Stimulated activated CD8-positive, alpha-beta memory T cell treated with anti-CD3 and anti-CD28 coated beads, Interleukin-15, amount 100 ng/mL, for 1 hour (primary cell): ENCODE data around the gene PPM1G.
"Not testable (repeated sequence)": the region's sequence is repeated elsewhere in the genome, so short reads cannot be mapped to it uniquely, and the experiment has no call there.

Source experiments
- DNase-seq: peaks from one replicate; pipeline ENCODE4 v3.0.0-alpha.2; 2020; ENCODE audit warnings: low read depth

The PPM1G gene

DNA sequence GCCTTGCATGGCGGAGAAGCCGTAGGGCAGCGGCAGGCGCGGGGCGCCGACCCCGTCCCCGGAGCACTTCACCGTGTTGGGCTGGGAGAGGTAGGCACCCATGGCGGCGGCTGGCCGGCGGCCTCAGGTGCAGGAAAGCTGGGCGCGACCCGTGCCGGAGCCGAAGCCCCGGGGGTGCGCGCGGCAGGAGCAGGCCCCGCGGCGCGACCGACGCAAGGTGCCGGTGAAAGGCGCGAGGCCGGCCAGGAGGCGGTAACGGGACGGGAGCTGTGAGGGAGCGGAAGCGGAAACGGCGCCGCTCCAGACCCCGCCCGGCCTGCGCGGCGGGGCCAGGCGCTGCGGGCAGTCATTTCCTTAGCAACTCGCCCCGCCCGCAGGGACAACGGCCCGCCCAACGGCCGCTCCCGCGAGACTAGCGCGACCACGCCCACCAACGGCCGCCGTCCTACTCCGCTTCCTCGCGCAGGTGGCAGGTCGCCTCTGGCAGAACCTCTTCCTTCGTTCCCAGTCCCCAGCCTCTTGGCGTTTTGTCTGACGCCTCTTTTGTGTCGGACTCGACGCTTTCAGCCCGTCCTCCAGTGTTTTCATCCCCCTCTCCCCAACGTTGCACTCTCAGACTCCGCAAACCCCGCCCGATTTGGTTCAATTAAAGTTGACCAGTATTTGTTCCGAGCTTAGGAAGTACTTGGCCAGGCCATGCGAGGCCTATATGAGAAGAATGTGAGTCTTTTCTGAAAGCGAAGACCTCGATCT, at the start of gene PPM1G:
Gene PPM1G (minus strand): TSS at position 271 of the 753 bp plus-strand sequence. CDS start 169 bp downstream, at position 102.
- DNase-seq: peak; percentile 95

DNA sequence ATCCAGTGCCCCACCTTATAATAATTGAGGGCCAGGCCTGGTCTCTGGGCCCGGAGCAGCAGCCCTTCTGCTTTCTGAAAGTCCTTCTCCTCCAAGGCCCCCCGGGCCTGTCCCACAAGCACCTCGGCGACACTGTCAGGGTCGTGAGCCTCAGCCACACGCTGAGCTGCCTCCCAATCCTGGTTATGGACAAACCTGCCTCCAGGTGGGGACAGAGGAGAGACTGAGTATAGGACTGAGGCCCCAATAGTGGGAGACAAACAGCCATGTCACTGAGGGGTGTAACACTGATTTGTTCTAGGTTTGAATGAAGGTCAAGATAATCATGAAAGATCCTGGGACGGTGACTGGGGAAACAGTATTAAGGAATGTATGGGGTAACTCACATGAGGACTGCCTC, 44.6 kb upstream of the PPM1G start:
- DNase-seq: no peak

GRCh38 chr2:27451095-27451494, 41.7 kb upstream of the PPM1G start:
- no peak for DNase-seq

DNA sequence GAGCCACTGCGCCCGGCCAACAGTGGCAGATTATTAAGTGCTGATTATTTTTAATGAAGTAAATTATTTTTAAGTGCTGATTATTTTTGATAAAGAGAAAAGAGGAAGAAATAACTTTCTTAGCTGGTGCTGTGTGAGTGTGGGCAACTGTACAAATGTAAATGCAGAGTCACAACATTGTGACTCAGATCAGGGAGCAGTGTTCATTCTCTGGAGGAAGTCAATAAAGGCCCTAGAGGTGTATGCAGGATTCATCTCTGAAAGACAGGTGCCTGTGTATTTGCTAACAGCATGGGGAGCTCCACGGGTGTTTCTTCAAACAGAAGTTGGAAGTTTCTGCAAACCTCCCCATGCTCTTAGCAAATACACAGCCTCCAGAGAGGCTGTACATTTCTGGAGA, 39.0 kb upstream of the PPM1G start:
- DNase-seq: no peak

DNA sequence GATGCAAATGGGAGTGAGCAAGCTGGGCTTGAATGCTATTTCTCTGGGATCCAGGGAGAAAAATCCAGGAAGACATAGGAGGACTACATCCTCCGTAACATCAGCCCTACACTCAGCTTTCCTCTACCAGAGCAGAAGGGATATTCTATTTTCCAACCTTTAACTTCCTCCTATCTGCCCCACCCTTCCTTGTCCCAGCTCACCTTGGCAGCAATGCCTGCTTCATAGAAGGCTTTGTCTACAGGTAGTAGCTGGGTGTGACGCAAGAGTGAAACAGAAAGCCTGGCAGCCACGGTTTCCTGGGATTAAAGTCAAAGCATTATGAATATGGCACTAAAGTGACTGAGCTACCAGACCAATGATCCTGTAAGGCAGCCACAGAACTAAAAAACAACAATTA, 36.7 kb upstream of the PPM1G start:
- no peak for DNase-seq

DNA sequence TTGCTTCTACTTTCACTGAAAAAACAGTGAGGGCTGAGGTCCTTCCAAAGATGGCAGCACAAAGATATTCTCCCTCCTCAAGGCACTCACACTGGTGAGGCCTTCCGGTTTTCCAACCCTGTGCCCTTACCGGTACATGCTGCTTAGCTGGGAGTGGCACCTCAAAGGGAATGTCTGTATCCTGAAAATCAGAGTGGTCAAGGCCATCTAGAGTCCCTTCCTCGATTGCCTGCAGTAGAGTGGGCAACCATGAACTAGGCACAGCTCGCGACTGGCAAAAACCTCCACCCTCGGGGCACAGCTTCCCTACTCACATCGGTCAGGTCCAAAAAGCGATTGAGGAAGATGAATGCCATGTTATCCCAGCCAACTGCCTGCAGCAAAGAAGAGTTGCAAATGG, 36.2 kb upstream of the PPM1G start:
- no peak for DNase-seq

DNA sequence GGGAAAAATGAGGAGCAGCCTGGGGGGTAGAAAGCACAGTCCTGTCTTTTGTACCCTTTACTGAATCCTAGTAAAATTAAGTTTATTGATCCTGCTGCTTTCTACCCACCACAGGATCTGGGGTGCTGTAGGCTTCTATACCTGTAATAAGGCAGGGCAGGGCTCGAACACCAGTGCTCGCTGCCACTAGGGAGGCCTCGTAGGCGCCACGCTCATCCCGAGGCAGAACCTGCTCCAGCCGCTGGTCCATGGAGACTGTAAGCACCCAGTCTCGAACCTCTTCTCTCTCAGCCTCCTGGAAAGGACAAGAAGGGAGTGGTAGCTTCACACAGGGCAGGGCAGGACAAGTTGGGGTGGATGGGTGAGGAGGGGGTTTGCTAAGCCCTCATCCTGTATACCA, 35.8 kb upstream of the PPM1G start:
- no peak for DNase-seq

- DNase-seq: no peak
Observed at GRCh38 chr2:27442920-27443282, 33.5 kb upstream of the PPM1G start.

GRCh38 chr2:27441958-27442919, 32.8 kb upstream of the PPM1G start, which contains the start of gene KRTCAP3:
Gene KRTCAP3 (plus strand): TSS chr2:27442381. CDS start chr2:27442413, 32 bp downstream.
- no peak for DNase-seq

- no peak for DNase-seq
Observed at GRCh38 chr2:27441226-27441926, 32.0 kb upstream of the PPM1G start.

GRCh38 chr2:27435628-27436027, 26.2 kb upstream of the PPM1G start:
- no peak for DNase-seq

DNA sequence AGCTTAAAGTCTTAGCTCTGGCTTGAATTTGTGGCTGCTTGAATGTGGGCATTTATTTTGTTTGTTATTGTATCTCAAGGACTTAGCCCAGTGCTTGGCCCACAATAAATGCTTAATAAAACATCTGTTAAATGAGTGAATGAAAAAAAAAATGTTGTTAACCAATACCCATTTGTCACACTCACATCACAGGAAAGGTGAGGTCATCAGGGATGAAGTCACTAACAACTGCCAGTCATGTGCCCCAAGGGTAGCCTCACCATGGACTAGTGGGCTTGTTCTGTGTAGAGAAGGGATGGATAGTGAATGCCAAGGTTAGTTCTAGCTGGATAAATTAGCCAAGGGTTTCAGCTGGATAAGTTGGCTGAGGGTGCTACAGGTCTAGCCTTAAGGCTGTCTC, 22.0 kb upstream of the PPM1G start:
- no peak for DNase-seq

DNA sequence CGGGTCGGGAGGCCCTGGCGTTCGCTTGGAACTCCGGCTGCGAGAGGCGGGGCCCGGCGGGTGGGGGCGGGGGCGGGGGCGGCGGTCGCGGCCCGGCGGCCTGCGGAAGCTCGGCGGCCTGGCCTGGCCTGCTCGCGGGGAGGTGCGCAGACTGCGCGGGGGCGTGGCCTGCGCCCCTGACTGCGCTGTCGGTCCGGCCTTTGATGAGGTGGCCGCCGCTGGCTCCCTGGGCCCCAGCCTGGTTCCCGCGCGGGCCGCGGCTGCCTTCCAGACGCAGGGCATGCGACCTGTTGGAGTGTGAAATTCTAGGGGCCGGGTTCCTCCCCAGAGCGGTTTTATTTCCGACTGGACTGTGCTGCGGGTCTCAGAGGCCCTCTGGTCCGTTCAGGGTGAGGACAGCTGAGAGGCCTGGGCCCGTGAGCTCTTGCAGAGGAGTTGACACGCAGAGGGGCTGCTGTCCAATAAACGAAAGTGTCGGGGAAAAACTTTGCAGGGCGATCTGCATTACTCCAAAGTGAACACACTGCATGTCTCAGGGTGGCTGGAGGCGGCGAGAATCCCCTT, 19.7 kb upstream of the PPM1G start:
- peak; percentile 21 for DNase-seq

- DNase-seq: peak; percentile 83
Observed at GRCh38 chr2:27428213-27428977, 19.0 kb upstream of the PPM1G start, which contains the start of gene NRBP1. Gene NRBP1 (plus strand): TSS chr2:27428631. CDS start chr2:27433274, 4,643 bp downstream.

- no peak for DNase-seq
Observed at GRCh38 chr2:27427863-27428212, 18.4 kb upstream of the PPM1G start.

DNA sequence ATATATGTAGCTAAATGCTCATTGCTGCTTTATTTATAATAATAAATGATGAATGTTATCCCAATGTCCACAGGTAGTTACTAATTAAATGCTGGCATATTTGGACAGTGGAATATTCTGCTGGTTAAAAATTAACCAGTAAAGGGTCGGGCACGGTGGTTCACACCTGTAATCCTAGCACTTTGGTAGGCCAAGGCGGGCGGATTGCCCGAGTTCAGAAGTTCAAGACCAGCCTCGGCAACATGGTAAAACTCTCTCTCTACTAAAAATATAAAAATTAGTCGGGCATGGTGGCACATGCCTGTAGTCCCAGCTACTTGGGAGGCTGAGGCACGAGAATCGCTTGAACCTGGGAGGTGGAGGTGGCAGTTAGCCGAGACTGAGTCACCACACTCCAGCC, 15.6 kb upstream of the PPM1G start:
- DNase-seq: not testable (repeated sequence)

DNA sequence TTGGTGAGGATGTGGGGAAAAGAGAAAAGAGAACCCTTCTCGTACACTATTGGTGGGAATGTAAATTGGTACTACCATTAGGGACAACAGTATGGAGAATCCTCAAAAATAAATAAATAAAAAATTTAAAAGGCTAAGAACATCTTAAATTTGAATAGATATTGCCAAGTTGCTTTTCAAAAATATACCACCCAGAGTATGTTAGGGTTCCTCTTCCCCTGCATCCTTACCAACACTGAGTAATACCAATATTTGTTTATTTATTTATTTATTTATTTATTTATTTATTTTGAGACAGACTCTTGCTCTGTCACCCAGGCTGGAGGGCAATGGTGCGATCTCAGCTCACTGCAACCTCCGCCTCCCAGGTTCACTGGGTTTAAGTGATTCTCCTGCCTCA, 13.6 kb upstream of the PPM1G start:
- DNase-seq: no peak

GRCh38 chr2:27421660-27422250, 12.4 kb upstream of the PPM1G start:
- DNase-seq: no peak

- no peak for DNase-seq
Observed at GRCh38 chr2:27420996-27421395, 11.6 kb upstream of the PPM1G start.

GRCh38 chr2:27416151-27416550, 6.8 kb upstream of the PPM1G start:
- no peak for DNase-seq
